GM18868 (cell line): ENCODE data around the gene AIF1L.

Experiments
- ATAC-seq: cut with Tn5 transposase; IDR thresholded peaks from one replicate; pipeline ENCODE4 v1.9.1; 2021; ENCODE audit warnings: mild to moderate bottlenecking, moderate library complexity; ENCODE audit not compliant: unreplicated experiment

The AIF1L gene

DNA sequence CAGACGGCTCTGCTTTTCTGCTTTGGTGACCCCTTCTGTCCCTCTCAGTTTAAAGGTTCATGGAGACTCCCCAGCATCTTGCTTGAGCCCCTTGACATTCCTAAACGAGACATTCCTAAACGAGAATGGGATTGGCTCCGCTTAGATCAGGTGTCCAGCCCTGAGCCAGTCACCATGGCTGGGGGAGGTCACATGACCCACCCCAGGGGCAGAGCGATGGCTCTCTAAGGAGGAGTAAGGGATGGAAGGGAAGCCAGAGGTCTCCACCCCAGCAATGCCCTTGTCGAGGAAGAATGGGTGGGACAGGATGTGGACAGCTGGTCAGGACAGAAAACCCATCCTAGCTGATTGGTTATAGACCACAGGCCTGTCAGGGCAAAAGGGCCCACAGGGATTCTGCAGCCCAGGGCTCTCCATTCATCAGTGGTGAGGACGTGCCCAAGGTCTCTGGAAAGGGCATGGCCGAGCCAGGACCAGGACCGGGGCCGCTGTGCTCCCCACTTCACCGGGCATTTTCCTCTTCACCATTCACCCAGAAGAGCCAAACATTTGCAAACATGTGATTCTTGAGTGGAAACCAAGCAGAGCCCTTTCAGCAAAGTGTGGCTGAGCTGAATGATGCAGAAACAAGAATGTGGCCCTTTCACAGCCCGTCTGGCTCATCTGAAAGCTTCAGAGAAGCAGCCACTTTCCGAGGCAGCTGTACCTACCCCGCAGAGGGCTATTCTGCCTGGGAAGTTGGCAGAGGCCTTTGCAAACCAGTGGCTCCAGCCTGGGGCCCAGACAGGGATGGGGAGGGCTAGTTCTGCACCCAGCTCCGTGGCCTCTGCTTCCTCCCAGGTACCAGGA lies 19.8 kb upstream of the AIF1L start:
- ATAC-seq = no peak

DNA sequence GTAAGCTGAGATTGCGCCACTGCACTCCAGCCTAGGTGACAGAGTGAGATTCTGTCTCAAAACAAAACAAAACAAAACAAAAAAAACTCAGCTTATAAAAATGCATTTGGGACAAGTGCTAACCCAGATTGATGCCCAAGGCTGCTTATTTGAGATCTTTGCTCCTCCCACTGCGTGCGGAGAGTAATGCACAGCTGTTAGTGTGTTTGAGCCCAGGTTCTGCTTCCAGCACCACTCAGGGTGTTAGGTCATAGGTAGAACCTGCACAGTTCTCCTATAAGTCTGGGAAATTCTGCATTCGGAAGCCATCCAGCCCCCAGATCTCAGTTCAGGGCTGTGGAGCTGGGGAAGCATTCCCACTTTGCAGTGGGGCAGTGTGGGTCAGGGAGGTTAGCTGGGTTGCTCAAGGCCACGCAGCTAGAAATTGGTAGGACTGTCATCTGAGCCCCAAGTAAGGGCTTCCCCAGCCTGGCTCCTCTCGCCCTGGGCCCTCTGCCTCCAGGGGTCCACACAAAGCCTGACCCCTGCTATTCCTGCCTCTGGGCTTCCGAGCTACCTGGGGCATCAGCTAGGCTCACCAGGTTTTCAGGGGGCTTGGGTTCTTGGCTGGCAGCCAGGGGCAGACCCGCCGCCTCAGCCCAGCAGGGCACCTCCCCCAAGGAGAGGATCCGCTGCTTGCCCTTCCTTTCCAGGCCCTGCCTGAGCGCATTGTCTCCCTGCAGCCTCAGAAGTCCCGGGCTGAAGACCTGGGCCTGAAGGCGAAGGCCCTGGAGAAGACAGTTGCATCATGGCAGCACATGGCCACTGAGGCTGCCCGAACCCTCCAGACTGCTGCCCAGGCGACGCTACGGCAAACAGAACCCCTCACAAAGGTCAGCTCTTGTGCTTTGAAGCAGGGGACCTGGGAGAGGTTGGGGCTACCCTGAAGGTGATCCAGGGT lies 17.6 kb upstream of the AIF1L start:
- no peak for ATAC-seq

DNA sequence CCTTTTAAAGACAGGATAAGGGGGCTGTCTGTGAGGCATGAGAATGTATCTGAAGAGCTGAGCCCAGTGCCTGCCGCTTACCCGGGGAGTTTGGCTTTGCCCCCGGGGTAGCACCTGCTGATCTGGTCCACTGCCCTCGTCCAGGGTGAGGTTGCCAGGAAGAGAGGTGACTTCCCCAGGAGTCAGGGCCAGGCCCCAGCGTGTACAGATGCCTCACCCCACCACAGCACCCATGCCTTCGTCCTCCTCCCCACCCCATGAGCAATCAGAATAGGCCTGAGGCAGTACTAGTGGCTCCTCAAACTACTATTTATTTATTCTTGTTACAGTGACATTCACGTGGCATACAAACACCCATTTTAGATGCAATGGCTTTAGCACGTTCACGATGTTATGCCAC lies 15.7 kb upstream of the AIF1L start:
- no peak for ATAC-seq

DNA sequence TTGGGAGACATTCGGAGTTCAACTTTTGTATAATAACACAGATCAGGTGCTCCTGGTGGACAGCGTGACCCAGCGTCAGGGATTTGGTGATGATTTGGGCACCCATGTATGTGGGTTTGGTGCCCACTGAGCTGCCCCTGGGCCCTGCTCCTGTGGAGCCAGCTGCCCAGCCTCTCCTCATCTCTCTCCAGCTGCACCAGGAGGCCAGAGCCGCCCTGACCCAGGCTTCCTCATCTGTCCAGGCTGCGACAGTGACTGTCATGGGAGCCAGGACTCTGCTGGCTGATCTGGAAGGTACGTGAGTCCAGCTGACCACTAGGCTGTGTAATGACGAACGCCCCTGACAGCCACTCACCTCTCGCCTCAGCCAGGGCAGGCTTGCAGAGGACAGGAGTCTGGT lies 14.5 kb upstream of the AIF1L start:
- no peak for ATAC-seq

DNA sequence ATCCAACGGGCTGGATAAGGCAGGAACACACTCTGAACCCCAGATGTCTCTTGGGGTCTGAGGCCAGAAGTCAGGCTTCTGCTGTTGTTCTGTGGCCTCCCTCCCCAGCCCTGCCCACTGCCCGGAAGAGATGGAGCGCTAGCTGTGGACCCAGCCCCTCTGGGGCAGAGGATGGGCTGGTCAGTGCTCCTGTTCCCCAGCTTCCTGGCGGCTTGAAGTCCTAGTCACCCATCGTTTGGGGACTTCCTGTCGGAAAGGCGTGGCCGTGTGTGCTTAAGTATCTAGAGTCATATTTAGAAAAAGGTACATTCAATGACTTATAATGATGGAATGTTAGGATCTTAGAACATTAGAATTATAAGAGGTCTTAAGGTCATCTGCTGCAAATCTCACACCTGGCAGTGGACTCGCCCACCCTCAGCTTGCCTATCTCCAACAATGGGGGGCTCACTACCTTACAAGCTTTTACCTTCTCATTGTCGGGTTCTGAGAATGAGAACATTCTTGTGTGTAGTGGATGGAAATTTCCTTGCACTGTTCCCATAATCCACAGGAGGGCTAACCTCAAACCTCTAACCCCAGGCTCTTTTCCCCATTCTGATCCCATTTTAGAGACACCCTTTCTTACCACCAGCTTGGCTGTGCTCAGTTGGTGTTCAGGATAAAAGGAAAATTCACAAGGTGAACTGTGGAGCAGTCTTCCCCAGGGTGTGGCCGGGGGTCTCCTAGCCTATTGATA lies 13.4 kb upstream of the AIF1L start:
- no peak for ATAC-seq

DNA sequence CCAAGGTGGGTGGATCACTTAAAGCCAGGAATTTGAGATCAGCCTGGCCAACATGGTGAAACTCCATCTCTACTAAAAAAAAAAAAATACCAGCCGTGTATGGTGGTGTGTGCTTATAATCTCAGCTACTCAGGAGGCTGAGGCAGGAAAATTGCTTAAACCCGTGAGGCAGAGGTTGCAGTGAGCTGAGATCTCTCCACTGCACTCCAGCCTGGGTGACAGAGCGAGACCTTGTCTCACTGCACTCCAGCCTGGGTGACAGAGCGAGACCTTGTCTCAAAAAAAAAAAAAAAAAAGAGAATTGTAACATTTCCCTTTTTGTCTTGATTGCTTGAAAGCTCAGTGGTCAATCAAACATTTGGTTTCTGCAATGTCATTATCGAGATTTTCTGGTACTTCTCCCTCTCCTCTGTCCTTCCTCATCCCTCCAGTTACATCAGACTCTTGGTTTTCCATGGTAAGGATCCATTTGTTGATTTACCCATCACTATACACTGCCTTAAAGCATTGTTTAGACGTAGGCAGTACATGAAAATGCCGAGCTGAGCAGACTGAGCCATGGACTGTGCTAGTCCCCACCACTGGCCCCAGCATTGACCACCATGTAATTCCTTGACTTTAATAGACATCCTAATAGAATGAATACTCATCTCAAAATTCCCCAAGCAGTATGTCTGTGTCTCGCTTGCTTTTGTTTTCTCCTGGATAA lies 11.5 kb upstream of the AIF1L start:
- ATAC-seq = no peak

DNA sequence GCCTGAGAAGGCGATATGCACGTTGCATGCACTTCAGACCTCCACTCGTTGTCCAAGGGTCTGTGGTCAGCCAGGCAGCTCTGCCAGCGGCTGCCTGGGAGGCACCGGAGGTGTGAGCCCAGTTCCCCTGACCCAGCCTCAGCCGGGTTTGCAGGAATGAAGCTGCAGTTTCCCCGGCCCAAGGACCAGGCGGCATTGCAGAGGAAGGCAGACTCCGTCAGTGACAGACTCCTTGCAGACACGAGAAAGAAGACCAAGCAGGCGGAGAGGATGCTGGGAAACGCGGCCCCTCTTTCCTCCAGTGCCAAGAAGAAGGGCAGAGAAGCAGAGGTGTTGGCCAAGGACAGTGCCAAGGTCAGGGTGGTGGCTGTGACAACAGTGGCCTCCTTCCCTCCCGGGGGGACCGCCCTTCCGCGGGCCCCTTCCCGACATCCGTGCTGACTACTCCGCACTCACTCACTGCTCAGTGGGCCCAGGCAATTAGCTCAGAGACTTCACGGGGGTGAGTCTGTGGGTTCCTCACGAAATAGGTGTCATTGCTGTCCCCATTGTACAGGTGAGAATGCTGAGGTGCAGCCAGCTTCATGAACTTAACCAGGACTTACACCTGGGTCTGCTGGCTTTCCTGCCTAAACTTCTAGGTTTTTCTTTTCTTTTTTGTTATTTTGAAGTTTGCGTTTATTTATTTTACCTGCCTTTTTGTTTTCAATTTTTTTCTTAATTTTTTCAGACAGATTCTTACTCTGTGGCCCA lies 10.8 kb upstream of the AIF1L start:
- ATAC-seq = no peak

DNA sequence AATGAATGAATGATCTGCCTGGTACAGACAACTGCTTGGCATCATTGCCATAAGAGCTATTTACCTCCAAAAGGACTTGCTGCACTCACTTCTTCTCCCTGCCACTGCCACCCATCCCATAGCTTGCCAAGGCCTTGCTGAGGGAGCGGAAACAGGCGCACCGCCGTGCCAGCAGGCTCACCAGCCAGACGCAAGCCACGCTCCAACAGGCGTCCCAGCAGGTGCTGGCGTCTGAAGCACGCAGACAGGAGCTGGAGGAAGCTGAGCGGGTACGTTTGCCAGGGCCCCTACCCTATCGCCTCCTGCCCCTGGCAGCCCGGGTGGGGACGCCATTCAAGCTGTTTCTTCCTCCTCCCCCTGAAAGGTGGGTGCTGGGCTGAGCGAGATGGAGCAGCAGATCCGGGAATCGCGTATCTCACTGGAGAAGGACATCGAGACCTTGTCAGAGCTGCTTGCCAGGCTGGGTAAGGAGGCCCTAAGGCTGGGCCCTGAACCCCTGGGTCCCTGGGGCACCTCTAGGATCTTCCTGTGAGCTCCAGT lies 8.9 kb upstream of the AIF1L start:
- ATAC-seq = no peak

DNA sequence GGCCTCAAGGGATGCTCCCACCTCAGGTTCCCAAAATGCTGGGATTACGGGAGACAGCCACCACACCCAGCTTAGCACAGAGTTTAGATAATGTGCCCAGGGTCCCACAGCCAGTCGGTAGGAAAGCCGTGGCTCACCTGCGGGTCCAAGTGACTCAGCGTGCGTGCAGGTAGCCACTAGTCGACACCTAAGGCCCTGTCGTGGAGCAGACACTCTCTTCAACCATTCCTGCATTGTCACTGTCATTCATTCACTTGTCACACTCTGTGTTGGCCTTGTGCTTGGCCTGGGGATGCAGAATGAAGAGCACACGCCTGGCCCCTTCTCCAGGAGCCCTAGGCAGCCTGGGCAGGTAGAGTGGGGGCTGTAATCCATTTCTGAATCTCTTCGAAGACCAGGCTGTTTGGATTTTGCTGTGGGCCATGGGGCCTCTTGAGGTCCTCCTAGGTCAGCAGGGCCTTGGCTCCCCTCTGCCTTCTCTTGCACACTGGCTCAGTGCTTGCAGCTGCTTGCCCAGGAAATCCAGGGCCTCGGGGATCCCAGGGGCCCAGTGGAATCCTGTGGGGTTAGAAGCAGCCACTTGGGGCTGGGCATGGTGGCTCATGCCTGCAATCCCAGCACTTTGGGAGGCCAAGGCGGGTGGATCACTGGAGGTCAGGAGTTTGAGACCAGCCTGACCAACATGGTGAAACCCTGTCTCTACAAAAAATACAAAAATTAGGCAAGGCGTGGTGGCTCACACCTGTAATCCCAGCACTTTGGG lies 6.1 kb upstream of the AIF1L start:
- no peak for ATAC-seq

DNA sequence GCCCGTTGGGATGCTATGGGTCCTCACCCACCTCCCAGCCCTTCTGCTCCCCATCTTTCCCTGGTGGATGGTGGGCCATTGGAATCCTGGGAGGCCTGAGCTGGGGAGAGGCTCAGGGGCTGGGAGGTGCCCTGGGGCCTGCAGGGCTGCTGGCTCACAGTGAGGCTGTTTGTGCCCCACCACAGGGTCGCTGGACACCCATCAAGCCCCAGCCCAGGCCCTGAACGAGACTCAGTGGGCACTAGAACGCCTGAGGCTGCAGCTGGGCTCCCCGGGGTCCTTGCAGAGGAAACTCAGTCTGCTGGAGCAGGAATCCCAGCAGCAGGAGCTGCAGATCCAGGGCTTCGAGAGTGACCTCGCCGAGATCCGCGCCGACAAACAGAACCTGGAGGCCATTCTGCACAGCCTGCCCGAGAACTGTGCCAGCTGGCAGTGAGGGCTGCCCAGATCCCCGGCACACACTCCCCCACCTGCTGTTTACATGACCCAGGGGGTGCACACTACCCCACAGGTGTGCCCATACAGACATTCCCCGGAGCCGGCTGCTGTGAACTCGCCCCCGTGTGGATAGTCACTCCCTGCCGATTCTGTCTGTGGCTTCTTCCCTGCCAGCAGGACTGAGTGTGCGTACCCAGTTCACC lies 4.9 kb upstream of the AIF1L start:
- no peak for ATAC-seq

DNA sequence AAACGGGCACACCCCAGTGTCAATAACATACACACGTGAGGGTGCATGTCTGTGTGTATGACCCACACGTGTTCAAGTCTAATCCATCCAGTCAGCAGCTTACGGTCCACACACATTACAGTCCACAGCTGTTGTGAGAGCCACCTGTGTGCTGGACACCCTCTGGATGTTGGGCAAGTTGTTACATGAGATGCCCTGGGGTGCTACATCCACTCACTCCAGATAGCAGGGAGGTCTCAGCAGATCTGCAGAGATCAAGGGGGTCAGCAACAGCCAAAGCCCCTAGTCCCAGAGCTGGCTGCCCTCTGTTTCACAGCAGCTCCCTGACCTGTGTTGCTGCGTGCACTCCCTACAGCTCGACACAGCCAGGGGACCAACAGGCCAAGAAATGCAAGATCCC lies 4.3 kb upstream of the AIF1L start:
- no peak for ATAC-seq

DNA sequence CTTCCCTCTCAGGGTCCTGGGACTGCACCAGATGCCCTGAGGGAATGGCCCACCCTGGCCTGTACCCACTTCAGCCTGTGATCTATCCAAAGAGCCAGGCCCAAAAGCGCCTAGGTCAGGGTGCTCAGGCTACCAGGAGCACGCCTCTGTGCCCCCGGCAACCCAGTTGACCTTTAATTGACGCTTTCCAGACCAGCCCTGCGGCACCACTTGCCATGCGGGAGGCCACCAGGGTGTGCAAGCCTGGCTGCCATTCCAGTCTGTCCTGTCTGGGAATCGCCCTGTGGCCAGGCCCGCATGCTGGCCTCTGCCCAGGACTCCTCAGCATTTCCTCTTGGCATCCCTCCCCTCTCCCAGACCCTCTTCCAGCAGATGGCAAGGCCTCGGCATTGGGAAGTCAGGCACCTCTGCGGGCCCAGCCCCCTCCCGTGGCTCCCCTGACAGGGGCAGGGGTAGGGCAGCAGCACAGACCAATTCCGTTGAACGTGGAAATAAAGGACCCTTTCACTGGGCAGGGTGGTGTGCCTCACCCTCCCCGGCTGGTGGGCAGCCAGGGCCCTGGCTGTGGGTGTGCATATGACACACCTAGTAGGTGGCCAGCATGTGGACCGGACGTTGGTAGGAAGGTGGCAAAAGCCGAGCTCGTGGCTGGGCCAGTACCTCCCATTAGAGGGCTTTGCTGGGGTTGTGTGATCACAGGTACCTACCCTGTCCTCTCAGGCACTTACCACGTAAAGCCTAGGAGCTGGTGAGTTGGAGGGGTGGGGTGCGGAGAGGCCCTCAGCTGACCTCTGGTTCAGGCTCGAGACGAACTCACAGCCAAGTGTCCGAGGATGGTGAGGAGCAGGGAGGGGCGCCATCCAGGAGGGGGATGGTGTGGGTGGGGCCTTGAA lies 3.5 kb upstream of the AIF1L start:
- ATAC-seq = no peak

DNA sequence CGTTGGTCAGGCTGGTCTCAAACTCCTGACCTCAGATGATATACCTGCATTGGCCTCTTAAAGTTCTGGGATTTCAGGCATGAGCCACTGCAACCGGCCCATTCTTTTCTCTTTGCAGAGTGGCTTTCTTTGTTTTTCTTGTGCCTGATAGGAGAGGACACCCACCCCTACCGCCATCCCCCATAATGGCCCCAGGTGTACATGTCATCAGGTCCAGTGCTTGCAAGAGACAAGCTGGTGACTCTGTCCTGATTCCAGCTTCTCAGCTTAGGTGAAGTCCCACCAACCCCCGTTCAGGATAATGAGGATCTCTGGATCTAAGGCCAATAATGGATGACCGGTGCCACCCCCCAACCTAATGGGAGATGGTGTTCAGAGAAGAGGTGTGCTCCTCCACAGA lies 2.3 kb upstream of the AIF1L start:
- ATAC-seq = no peak

DNA sequence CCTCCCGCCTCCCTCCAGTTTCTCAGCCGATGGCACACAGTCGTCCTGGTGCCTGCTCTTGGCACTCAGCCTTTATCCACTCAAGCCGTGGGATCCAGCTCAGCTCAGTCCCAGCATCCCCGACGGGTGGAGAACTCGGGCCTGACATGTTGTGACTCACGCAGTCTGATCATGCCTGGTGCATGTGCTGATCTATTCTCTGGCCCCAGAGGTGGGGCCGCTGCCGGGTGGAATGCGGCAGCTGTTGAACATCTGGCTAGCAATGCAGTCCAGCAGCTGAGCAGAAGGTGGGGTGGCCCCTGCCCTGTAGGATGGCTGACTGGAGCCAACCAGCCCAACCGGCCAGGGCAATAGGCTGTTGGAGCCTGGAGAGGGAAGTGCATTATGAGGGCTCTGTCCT lies 1.7 kb upstream of the AIF1L start:
- ATAC-seq = no peak

DNA sequence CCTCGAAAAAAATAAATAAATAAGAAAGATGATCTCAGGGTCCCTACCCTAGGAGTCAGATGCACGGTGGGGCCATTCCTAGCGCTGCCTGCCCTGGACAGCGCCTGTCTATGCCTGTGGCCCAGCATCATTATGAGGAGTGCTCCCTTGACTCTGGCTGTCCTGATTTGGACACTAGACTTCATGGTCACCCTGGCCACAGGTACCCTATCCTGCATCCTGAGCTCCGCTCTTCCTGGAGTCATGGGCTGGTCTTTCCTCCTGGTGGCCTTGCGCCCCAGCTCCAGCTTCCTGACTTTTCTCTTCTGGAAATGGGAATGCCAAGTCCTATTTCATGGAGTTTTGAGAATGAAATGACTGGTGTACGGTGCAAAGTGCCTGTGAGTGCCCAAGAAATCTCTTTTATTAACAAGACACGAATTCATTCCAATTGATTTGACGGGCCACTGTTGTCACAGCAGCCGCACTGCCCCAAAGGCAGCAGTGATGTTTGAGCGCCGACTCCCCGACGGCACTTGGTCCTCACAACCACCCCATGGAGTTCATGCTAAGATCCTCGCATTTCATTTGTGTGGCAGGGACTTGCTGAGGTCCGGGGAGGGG lies 564 bp upstream of the AIF1L start:
- ATAC-seq = no peak

DNA sequence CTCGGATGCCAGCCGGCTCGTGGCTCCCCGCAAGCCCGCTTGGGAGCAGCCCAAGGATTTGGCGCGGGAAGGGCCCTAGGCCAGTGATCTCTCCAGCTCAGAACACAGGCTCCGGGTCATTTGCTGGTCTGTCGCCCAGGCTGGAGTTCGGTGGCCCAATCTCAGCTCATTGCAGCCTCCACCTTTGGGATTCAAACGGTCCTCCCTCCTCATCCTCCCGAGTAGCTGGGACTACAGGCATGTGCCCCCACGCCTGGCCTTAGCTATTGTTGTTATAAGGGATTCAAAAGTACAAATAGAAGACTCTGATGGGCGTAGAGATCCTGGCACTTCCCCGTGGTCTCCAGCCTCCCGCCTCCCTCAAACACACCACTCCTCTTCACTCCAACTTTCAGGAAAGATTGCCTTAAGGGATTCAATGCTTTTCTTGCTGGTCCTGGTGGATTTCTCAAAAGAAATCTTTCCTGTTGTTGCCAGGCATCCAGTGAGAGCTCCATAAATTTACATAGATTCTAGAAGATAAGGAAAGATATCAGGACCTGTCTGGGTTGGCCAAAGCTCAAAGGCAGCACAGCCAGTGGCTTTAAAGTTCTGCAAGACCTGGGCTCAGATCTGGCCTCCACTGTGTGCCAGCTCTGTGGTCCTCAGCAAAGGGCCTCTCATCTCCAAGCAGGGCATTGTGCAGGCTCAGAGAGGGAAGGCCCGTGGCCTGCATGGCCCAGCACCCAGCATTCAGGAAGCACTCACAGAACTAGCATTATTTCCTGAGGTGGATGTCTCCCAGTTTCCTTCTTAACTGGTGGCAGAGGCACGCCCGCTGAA lies 1.0 kb downstream of the AIF1L start:
- no peak for ATAC-seq
